Stimulated activated CD8-positive, alpha-beta memory T cell treated with anti-CD3 and anti-CD28 coated beads, Interleukin-12 subunit alpha, Interleukin-12 subunit beta, amount 100 ng/mL, for 24 hours (primary cell): ENCODE data around the gene MARK1.

Experiments used
- DNase-seq: peaks from one replicate; pipeline ENCODE4 v3.0.0-alpha.2; 2020; ENCODE audit errors: extremely low read depth

MARK1 gene

GRCh38 chr1:220690140-220691052 lies 162.5 kb downstream of the MARK1 start, which contains the start of gene C1orf115:
Gene C1orf115, plus strand, starts transcription at chr1:220690363. Its CDS starts 40 bp downstream, at chr1:220690403.
- peak; percentile 39 for DNase-seq

- DNase-seq = no peak
Observed at GRCh38 chr1:220691053-220691684, 163.2 kb downstream of the MARK1 start.

DNA sequence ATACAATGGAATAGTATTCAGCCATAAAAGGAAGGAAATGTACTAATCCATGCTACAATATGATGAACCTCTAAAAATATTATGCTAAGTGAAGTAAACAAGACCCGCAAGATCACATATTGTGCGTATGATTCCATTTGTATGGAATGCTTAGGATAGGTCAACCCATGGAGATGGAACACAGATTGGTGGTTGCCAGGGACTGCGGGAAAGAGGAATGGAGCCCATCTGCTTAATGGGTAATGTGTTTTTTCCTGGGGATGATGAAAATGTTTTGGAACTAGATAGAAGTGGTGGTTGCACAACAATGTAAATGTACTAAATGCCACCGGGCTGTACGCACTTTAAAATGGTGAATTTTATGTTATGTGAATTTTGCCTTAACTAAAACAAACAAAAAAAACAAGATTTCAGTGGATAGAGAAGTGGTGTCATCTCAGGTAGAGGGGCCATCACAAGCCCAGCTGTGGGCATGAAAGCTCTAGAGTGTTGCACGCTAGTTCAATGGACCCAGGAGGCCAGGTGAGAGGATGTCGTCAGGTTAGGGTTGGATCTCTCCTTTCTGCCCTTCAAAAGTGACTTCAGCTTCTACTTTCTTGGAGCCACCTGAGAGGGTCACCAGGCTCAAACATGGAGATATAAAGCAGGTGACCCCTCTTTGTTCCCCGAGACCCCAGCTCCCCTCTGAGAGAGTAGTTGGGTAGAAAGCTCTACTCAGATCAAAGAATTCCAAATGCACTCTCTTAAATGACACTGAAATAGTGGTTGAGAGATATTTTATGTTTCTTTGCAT lies 164.7 kb downstream of the MARK1 start:
- no peak for DNase-seq

- DNase-seq = no peak
Observed at GRCh38 chr1:220694866-220695382, 167.0 kb downstream of the MARK1 start.

DNA sequence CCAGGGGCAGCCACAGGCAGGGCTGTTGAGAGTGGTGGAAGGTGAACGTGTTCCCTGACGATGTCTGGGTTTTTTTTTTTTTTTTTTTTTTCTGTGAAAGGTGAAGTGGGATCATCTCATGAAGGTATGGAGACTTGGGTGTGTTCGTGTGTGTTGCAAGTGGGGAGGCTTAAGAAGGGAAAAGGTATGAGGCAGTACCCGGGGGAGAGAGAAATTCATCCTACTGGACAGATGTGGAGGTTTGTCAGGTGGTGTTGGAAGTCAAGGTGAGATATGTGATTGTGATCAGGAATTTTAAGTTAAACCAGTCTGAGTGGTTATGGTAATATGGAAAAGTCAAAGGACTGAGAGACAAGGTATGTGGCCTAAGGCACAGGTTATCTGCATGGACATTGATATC lies 167.5 kb downstream of the MARK1 start:
- DNase-seq = no peak

- no peak for DNase-seq
Observed at GRCh38 chr1:220696226-220696862, 168.4 kb downstream of the MARK1 start.

GRCh38 chr1:220696863-220697231 lies 168.9 kb downstream of the MARK1 start:
- DNase-seq = no peak

DNA sequence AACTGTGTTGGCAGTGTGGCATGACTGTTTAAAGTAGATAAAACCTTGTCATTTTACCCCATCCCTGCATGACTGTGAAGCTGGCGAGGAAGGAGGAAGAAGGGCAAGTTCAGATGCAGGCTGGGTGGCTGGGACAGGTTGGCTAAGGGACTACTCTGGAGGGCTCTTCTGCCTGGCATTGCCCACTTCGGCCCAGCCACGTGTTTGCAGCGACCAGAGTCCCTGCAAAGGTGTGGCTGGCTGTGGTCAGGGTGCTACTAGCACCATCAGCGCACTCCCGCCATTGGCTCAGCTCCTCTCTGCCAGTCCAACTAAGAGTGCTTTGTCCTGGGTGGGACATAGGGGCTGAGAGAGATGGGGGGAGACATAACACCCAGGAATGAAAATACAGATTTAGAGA lies 169.4 kb downstream of the MARK1 start:
- no peak for DNase-seq

DNA sequence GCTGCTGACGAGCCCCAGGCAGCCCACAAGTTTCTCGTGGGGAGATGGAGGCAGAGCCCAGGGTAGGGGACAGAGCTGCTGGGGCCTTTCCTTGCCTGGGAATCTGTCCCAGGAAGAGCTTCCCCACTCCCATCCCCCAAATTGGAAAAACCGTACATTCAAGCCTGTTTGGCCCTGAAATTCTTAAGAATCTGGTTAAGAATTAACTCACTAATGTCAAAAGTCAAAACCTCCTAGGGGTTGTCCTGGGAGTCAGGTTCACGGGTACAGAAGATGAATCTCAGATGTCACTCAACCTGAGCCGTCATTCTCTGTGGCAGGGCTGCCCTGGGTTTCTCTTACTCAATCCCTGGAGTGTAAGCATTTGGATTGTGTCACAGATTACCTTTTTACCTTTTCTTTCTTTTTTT lies 170.7 kb downstream of the MARK1 start:
- DNase-seq = no peak

DNA sequence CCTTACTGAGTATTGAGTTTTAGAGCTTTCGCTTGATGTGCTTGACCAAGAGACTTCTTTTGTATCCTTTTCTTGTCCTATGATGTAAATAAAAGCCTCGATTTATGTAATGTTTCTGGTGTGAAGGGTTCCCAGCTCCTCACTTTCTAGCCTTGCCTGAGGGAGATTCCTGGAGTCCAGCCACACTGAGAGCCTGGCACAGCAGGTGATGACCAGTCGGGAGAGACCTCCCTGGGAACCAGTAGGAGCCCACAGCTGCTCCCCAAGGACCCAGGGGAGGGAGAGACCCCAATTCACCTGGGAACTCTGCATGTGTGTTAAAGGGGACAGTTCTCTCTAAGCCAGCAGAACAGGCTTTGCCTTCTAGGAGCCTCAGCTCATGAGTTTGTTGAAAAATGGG lies 171.1 kb downstream of the MARK1 start:
- DNase-seq = no peak

DNA sequence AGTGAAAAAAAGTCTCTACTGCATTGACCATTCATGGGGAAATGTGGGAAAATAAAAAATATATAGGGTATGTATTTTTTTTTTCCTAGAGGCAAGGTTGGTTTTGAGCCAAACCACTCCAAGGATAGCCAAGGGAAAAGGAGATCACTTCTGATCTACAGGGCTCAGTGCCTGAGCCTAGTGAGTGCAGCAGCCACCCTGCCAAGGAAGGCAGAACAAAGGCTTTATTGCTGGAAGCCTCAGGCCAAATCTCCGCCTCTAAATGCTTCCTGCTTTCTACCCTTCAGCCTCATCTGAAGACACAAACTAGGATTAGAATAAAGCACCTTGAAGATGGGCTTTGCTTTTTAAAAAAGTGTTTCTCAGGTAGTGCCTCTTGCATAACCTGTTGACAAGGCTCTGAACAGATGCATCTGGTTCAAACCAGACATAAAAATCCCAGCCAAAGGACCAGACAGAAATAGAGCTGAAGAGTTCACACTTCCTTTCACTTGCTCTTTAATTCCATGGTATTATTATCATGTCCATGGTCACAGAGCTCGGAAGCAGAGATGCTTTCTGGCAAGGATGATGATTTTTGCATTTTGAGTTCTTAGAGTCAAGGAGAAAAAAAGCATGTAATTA lies 172.7 kb downstream of the MARK1 start:
- DNase-seq = no peak

DNA sequence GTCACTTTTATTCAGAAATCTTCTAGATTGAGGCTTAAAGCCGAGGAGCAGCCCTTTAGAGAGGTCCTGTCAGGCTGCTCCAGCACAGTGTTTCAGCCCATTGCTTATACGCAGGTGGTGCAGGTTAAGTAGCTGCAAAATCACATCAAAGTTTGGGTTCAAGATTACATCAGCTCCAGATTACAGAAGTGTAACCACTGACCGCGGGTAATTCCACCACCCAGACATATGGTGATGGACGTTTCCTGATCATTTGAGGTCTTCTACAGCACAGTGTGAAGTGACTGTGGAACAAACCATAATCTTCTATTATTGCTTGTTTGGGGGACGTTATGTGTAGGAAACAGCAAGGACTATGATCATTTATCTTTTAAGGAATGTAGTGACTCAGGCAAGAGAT lies 174.0 kb downstream of the MARK1 start:
- DNase-seq = no peak

DNA sequence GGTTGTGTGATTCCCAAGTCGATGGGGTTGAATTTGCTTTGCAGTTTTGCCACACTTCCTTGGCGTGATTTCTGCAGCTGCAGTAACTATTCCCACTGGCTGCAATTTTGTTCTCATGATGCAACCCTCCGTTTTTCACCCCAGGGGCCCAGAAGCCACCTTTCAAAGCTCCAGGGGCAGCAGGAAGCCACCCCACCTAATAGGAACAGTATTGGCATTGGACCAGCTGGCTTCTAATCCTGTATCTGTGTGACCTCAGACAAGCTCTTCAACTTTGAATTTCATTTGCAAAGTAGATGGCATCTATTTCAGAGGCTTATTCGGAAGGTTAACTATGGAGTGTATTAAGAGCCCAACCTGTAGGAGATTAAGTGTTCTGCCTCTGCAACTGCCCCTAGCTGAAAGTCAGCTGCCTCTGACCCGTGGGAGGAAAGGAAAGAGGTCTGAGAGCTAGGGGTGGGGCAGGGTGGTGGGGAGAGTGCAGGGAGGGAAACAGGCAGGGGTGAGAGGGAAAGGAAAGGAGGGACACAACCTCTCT lies 174.9 kb downstream of the MARK1 start:
- DNase-seq = no peak

DNA sequence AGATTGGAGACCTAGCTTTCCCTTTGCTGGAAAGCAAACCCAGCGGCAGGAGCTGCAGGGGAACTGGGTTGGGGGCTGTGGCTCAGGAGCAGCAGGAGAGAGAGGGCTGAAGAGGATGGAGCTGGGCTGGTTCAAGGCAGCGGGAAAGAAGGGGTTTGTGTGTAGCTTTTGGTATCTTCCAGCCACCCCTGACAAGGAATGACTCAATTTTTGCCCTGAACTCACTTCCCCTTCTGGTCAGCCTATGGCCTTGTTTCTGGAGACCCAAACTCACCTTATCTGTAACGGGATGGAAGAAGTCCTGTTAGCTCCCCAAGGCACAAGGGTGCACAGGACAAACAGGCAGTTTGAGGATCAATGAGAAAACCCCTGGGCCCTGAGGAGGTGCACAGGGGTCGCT lies 175.4 kb downstream of the MARK1 start:
- DNase-seq = no peak

- DNase-seq = no peak
Observed at GRCh38 chr1:220705782-220706181, 177.8 kb downstream of the MARK1 start.

DNA sequence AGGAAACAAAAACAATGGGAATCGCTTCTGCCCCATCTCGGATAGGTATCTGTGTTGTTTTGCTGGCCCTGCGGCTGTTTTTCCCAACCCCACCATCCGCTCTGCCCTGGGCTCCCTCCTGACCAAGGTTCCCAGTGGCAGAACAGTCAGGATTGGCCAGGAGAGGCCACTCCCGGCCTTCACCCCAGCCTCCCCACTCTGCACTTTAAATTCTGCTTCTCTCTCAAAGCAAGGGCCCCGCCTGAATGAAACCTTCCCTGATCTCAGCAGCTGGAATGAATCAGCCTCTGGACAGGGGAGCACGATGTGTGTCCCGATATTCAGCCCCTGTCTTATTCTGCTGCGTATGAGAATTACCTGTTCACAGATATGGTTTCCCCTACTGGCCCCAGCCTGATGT lies 178.5 kb downstream of the MARK1 start:
- DNase-seq = no peak

DNA sequence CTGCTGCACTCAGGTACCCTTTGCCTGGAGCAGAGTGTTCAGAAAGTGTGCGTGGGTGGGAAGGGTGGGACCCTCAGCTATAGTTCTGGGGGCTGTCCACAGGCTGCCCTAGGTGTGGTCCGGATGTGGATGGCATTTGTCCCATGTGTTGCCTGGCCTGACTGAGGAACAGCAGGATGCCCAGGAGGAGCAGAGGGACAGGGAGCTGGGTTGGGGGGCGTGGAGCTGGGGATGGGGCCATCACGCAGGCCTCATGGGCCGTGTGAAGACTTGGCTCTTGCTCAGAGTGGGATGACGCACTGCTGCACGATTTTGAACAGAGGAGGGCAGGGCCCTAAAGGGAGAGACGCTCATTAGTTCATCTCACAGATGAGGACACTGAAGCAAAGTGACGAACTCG lies 179.2 kb downstream of the MARK1 start:
- no peak for DNase-seq

GRCh38 chr1:220708244-220708643 lies 180.3 kb downstream of the MARK1 start:
- no peak for DNase-seq

DNA sequence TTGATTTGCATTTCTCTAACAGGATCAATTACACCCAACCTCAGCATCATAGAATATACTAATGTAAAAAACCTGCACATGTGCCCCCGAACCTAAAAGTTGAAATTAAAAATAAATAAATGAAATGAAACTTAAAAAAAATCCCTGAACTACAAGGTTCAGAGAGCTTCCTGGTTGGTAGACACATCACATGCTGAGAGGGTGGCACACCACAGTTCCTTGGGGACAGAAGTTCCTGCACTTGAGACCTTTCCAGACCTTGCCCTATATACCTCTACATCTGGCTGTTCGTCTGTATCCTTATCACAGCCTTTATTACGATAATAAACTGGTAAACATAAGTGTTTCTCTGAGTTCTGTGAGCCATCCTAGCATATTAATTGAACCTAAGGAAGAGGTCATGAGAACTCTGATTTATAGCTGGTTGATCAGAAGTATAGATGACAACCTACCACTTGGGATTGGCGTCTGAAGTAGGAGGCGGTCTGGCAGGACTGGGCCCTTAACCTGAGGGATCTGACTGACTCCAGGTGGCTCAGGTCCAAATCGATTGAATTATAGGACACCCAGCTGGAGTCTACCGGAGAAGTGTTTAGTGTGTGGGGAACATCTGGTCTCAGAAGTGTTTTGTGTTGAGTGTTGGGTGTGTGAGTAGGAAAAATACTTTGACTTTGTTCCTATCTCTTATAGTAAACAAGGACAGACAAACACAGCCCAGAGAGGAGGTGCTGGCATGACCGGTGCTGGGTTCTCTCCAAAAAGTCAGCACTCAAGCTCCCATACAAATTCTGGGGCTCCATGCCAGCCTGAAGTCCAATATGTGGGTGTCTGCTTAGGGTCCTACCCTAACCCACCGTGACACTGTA lies 181.2 kb downstream of the MARK1 start:
- DNase-seq = no peak

DNA sequence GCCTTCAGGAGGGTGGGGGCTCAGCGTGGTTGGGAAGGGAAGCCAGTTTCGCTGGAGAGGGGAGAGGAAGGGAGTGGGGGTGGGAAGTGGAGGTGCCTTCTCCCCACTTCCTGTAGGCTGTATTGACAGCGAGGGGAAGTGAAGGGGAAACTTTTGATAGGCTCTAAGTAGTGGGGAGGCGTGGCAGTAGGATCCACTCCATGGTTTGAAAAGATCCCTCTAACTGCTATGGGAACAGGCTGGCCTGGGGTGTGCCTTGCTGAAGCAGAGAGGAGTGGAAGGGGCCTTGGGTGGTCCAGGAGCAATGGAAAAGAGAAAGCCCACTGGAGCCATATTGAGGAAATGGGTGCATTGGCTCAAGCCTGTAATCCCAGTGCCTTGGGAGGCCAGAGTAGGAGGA lies 182.4 kb downstream of the MARK1 start:
- no peak for DNase-seq
